Measurements from ENCODE around the gene DNPEP.
A peak's percentile ranks its signal among the peaks of the same experiment; 100 is the strongest.
"Not testable (repeated sequence)": the region's sequence is repeated elsewhere in the genome, so short reads cannot be mapped to it uniquely, and the experiment has no call there.

The DNPEP gene

GRCh38 chr2:219401606-219402005, 13.9 kb upstream of the DNPEP start:
- DNase-seq (ENCODE audit: low read depth in 2 of 3, low spot score in 1 of 3): no peak

- no peak for DNase-seq (ENCODE audit: low read depth in 2 of 3, low spot score in 1 of 3)
Observed at GRCh38 chr2:219400562-219400961, 12.8 kb upstream of the DNPEP start.

- DNase-seq (ENCODE audit: low read depth in 2 of 3, low spot score in 1 of 3): no peak
Observed at GRCh38 chr2:219399716-219400478, 12.2 kb upstream of the DNPEP start.

- DNase-seq (ENCODE audit: low read depth in 2 of 3, low spot score in 1 of 3): no peak
Observed at GRCh38 chr2:219398721-219399363, 11.1 kb upstream of the DNPEP start.

- DNase-seq (ENCODE audit: low read depth in 2 of 3, low spot score in 1 of 3): no peak
Observed at GRCh38 chr2:219396863-219397457, 9.2 kb upstream of the DNPEP start.

GRCh38 chr2:219395609-219396008, 7.9 kb upstream of the DNPEP start:
- no peak for DNase-seq (ENCODE audit: low read depth in 2 of 3, low spot score in 1 of 3)

- DNase-seq (ENCODE audit: low read depth in 2 of 3, low spot score in 1 of 3): not testable (repeated sequence)
Observed at GRCh38 chr2:219395056-219395455, 7.3 kb upstream of the DNPEP start.

GRCh38 chr2:219392754-219393153, 5.0 kb upstream of the DNPEP start:
- DNase-seq (ENCODE audit: low read depth in 2 of 3, low spot score in 1 of 3): no peak

GRCh38 chr2:219388907-219389156, 1.1 kb upstream of the DNPEP start:
- DNase-seq (ENCODE audit: low read depth in 2 of 3, low spot score in 1 of 3): no peak

GRCh38 chr2:219388121-219388906, 602 bp upstream of the DNPEP start:
- peak; percentile 97 to 99 (median 98) for DNase-seq (ENCODE audit: low read depth in 2 of 3, low spot score in 1 of 3)

GRCh38 chr2:219386532-219387280, 1.0 kb downstream of the DNPEP start:
- DNase-seq (ENCODE audit: low read depth in 2 of 3, low spot score in 1 of 3): no peak

- no peak for DNase-seq (ENCODE audit: low read depth in 2 of 3, low spot score in 1 of 3)
Observed at GRCh38 chr2:219385958-219386520, 1.7 kb downstream of the DNPEP start.

- no peak for DNase-seq (ENCODE audit: low read depth in 2 of 3, low spot score in 1 of 3)
Observed at GRCh38 chr2:219384859-219385258, 2.9 kb downstream of the DNPEP start.

GRCh38 chr2:219384083-219384713, 3.5 kb downstream of the DNPEP start:
- DNase-seq (ENCODE audit: low read depth in 2 of 3, low spot score in 1 of 3): no peak

GRCh38 chr2:219381448-219381847, 6.3 kb downstream of the DNPEP start:
- no peak for DNase-seq (ENCODE audit: low read depth in 2 of 3, low spot score in 1 of 3)

GRCh38 chr2:219380926-219381325, 6.8 kb downstream of the DNPEP start:
- no peak for DNase-seq (ENCODE audit: low read depth in 2 of 3, low spot score in 1 of 3)

- DNase-seq (ENCODE audit: low read depth in 2 of 3, low spot score in 1 of 3): no peak
Observed at GRCh38 chr2:219378163-219378851, 9.4 kb downstream of the DNPEP start.

GRCh38 chr2:219369447-219369861, 18.3 kb downstream of the DNPEP start:
- no peak for DNase-seq (ENCODE audit: low read depth in 2 of 3, low spot score in 1 of 3)

GRCh38 chr2:219368690-219369191, 19.0 kb downstream of the DNPEP start:
- no peak for DNase-seq (ENCODE audit: low read depth in 2 of 3, low spot score in 1 of 3)
